Right cardiac atrium (tissue), 5 donors: Measurements from ENCODE around the gene GPRC5C. TPM values are rescaled to one million over a fixed set of nuclear protein-coding genes. Genes with fewer than 3 reads are reported as not detected.

Experiments
- ATAC-seq, 2 donors: fragments of 200-7000 bp; cut with Tn5 transposase; one replicate each; pipeline versions ENCODE4 v1.8.0 to v1.9.1; 2020; ENCODE audit warnings: moderate library complexity in 2 of 2, mild to moderate bottlenecking in 1 of 2
- DNase-seq, 3 donors: peaks; one replicate each; pipeline ENCODE4 v3.0.0-alpha.2; 2020
- H3K27ac ChIP-seq: one replicate; pipeline ENCODE4 v1.5.1; 2013; ENCODE audit warnings: mild to moderate bottlenecking, low read length, control low read depth, moderate library complexity
- H3K27me3 ChIP-seq: one replicate; pipeline ENCODE4 v1.6.1; 2013; ENCODE audit not compliant: control insufficient read depth, insufficient read depth
- H3K4me1 ChIP-seq: one replicate; pipeline ENCODE4 v1.6.1; 2013; ENCODE audit warnings: low read length; ENCODE audit not compliant: control insufficient read depth, insufficient read depth
- H3K4me3 ChIP-seq: one replicate; pipeline ENCODE4 v1.5.1; 2013; ENCODE audit warnings: low read length, control low read depth
- H3K9me3 ChIP-seq: one replicate; pipeline ENCODE4 v1.6.1; 2013; ENCODE audit warnings: low read length; ENCODE audit not compliant: control insufficient read depth
- WGBS: extraction: QIAGEN DNeasy Blood & Tissue Kit; methylation state at CpG from one replicate; pipeline ENCODE4 v1.1.7; 2013; 5-methylcytosine and 5-hydroxymethylcytosine counted together
- intact Hi-C, 4 donors: fragments of 100-400 bp; cut with DNase I; formaldehyde crosslinking; loops; one replicate each; pipeline versions ENCODE4 v1.11.0 to v1.14.0; 2022 to 2023
- polyA plus RNA-seq: library from polyadenylated mRNA; stranded (reverse); fragments of 200-250 nt; gene quantifications from one replicate; pipeline ENCODE4 v1.2.3, GENCODE V29; 2013
- total RNA-seq, 4 donors: library from RNA; stranded (reverse); fragmentation: NEBNext Ultra II Directional; extraction: Animal tissue kit (Norgen Biotek cat#: 25700); gene quantifications; one replicate each; pipeline ENCODE4 v1.2.1, GENCODE V29; 2021
- donor health status: healthy with polysubstance abuse.
- donor health status: DM: no; HTN: yes; CAD: no.
- donor health status: DM: no; HTN: no; CAD: no.
- donor health status: DM: no; HTN: yes; CAD: no; lungs with severe emphysema.
- donor health status: DM: yes; HTN: yes; CAD: no.

The GPRC5C gene
- total and polyA plus RNA-seq, 5 donors, result 26.5 to 40.8 (median 30.4) TPM

DNA sequence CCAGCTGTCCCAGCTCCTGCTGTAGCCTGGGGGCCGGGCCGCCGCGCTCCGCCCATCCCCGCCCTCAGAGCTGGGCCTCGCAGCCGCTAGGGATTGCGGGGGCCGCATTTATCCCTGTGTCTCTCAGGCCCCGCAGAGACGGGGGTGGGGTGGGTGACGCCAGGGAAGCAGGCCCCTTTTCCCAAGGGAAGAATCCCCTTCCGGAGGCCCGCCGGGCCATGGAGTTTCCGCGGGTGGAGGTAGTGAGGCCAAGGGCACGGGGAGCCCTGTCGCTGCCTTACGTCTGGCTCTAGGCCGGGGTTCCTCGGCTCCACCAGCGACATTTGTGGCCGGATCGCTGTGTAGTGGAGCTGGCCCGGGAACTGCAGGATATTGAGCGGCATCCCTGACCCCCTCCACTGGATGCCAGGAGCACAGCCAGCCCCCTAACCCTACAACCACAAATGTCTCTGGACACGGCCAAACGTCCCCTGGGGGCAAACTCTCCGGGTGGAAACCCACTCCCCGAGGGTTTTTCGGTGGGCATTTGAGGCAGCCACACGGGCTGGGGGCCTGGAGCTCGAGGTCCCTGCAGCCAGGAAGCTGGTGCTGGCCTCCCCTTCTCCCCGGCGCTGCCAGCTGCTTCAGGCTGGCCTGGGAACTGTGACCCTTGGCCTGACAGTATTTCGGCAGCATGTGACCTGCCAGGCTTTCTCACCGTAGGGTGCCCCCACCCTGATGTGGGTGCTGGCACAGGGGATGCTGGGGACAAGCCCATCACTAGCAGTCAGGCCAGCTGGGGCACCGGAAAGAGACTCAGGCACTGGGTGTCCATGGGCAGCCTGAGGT is 22.5 kb downstream of the GPRC5C start:
- Histone ChIP-seq H3K4me1 (peaks cover 15% of the 10 kb centered on the region), H3K27me3 (no peaks in the 10 kb centered on the region), H3K4me3 (peak overlapping the region; percentile 54), H3K27ac (peak overlapping the region; percentile 80), H3K9me3 (no peaks in the 10 kb centered on the region)
- intact Hi-C loops, result loop anchor here in 2 of 4 donors (10.0 kb wide), 2 partner anchors 150 to 240 kb away; partner anchors contain the start of gene TTYH2 (in 1 of the 2)
- peak; percentile 94 to 98 (median 98) for DNase-seq
- ATAC-seq, result peak; percentile 95 to 97
- 9% methylated on average over 40 of the region's 40 CpGs for WGBS

- DNase-seq (peak; percentile 73 to 77 (median 75)), ATAC-seq (peak; percentile 6 to 68)
- WGBS, result 54% methylated on average over 15 of the region's 15 CpGs
- H3K4me3 ChIP-seq, result no peak overlapping the region
- no peaks in the 10 kb centered on the region for H3K27me3 ChIP-seq
- H3K4me1 ChIP-seq, result peaks cover 15% of the 10 kb centered on the region
- H3K9me3 ChIP-seq, result no peaks in the 10 kb centered on the region
- peak overlapping the region; percentile 80 for H3K27ac ChIP-seq
- intact Hi-C loops, result loop anchor here in 2 of 4 donors (10.0 kb wide), 2 partner anchors 150 to 240 kb away; partner anchors contain the start of gene TTYH2 (in 1 of the 2)
These were observed 23.2 kb downstream of the GPRC5C start for GRCh38 chr17:74455025-74455545.

DNA sequence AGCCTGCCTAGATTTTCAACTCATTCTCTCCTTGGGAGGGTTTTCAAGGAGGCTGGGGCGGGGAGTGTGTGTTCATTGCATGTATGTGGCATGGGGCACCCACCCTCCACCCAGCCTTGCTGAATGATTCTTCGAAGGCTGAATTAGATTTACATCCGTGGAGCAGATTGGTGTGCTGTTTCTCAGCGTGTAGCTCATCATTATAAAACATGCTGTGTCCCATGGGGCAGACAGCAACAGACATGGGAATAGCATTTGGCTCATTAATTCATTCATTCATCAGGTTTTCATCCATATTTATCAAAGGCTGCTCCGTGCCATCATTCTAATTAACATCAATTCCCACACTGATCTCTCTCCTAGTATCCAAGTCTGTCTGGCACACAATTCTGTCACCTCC is 23.9 kb downstream of the GPRC5C start:
- ATAC-seq, result no peak
- WGBS, result 90% methylated on average over 5 of the region's 5 CpGs
- H3K27ac ChIP-seq, result no peak overlapping the region
- DNase-seq, result no peak
- no peaks in the 10 kb centered on the region for H3K27me3 ChIP-seq
- H3K9me3 ChIP-seq, result no peaks in the 10 kb centered on the region
- intact Hi-C loops, result loop anchor here in 2 of 4 donors (10.0 kb wide), 2 partner anchors 151 to 241 kb away; partner anchors contain the start of gene TTYH2 (in 1 of the 2)
- H3K4me3 ChIP-seq, result no peak overlapping the region
- H3K4me1 ChIP-seq, result peaks cover 15% of the 10 kb centered on the region

- intact Hi-C loops, result loop anchor here (1.0 to 10.0 kb wide), 4 partner anchors 77 to 242 kb away; partner anchors contain the start of gene TTYH2 (in 1 of the 4)
- no peak overlapping the region for H3K27ac ChIP-seq
- no peaks in the 10 kb centered on the region for H3K27me3 ChIP-seq
- ATAC-seq (peak in 1 of 2 donors; percentile 13), DNase-seq (peak; percentile 82 to 94 (median 93))
- H3K9me3 ChIP-seq, result no peaks in the 10 kb centered on the region
- no peak overlapping the region for H3K4me3 ChIP-seq
- peaks cover 15% of the 10 kb centered on the region for H3K4me1 ChIP-seq
- 13% methylated on average over 18 of the region's 18 CpGs for WGBS
These were observed 25.4 kb downstream of the GPRC5C start for GRCh38 chr17:74457146-74457819.

DNA sequence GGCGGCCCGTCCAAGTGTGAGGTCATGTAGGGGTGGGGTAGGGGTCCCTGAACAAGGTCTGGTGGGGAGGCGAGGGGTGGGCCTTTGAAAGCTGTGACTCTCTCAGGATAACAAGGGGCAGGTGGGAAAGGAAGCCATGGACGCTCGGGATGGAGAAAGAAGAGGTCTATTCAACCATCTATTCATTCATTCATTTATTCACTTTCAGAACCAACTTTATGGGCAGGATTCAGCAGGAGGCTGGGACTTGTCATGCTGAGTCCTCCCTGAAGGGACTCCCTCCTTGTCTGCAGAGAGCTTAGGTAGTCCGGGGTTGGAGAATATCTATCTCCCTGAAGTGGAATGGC is 25.9 kb downstream of the GPRC5C start:
- intact Hi-C loops, result loop anchor here (1.0 to 10.0 kb wide), 5 partner anchors 77 to 243 kb away; partner anchors contain the start of gene TTYH2 (in 1 of the 4)
- Histone ChIP-seq H3K4me3 (no peak overlapping the region), H3K4me1 (peaks cover 13% of the 10 kb centered on the region), H3K27ac (no peak overlapping the region), H3K9me3 (no peaks in the 10 kb centered on the region), H3K27me3 (no peaks in the 10 kb centered on the region)
- DNase-seq (no peak), ATAC-seq (no peak)
- 35% methylated on average over 6 of the region's 6 CpGs for WGBS

DNA sequence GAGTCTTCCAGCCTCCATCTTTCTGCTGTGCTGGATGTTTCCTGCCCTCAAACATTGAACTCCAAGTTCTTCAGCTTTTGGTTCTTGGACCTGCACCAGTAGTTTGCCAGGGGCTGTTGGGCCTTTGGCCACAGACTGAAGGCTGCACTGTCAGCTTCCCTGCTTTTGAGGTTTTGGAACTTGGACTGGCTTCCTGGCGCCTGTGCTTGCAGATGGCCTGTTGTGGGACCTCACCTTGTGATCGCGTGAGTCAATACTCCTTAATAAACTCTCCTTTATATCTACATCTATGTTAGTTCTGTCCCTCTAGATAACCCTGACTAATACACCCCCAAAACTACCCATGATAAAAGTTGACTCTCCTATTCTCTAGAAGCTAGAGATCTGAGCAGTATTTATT is 26.9 kb downstream of the GPRC5C start:
- no peaks in the 10 kb centered on the region for H3K9me3 ChIP-seq
- 69% methylated on average over 3 of the region's 3 CpGs for WGBS
- ATAC-seq, result no peak

GRCh38 chr17:74459622-74460021 is 27.7 kb downstream of the GPRC5C start:
- intact Hi-C loops, result loop anchor here in 2 of 4 donors (2.0 to 10.0 kb wide), 3 partner anchors 81 to 245 kb away; partner anchors contain the start of gene TTYH2 (in 1 of the 2)
- Histone ChIP-seq H3K9me3 (no peaks in the 10 kb centered on the region), H3K4me1 (peaks cover 5% of the 10 kb centered on the region), H3K4me3 (no peak overlapping the region), H3K27ac (no peak overlapping the region), H3K27me3 (no peaks in the 10 kb centered on the region)
- ATAC-seq, result no peak
- DNase-seq, result no peak
- 69% methylated on average over 7 of the region's 7 CpGs for WGBS

More for the DNA sequence above, 26.9 kb downstream of the GPRC5C start:
- H3K27ac ChIP-seq, result no peak overlapping the region
- no peak for DNase-seq
- H3K4me1 ChIP-seq, result peaks cover 5% of the 10 kb centered on the region
- H3K4me3 ChIP-seq, result no peak overlapping the region
- no peaks in the 10 kb centered on the region for H3K27me3 ChIP-seq
- intact Hi-C loops, result loop anchor here in 2 of 4 donors (2.0 to 10.0 kb wide), 3 partner anchors 80 to 244 kb away; partner anchors contain the start of gene TTYH2 (in 1 of the 2)

- Histone ChIP-seq H3K27ac (no peak overlapping the region), H3K27me3 (no peaks in the 10 kb centered on the region), H3K9me3 (no peaks in the 10 kb centered on the region), H3K4me3 (no peak overlapping the region), H3K4me1 (no peaks in the 10 kb centered on the region)
- DNase-seq (no peak), ATAC-seq (no peak)
- WGBS, result 64% methylated on average over 2 of the region's 2 CpGs
- intact Hi-C loops, result no loop called here
These were observed 28.4 kb downstream of the GPRC5C start for GRCh38 chr17:74460241-74460640.

DNA sequence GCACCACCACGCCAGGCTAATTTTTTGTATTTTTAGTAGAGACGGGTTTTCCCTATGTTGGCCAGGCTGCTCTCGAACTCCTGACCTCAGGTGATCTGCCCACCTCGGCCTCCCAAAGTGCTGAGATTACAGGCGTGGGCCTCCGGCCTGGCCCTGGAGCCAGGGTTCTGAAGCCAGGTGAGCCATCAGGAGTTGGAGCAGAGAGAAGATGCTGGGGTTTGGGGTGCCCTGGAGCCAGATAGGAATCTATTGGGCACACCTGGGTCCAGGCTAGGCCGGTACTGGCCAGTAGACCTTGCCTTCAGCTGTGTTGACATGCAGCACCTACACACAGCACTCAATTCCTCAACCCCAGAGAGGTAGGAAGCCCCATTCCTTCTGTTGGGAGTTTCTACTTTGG is 29.1 kb downstream of the GPRC5C start:
- ATAC-seq, result no peak
- Histone ChIP-seq H3K27me3 (no peaks in the 10 kb centered on the region), H3K4me3 (no peak overlapping the region), H3K27ac (no peak overlapping the region), H3K4me1 (no peaks in the 10 kb centered on the region), H3K9me3 (no peaks in the 10 kb centered on the region)
- WGBS, result 95% methylated on average over 7 of the region's 7 CpGs
- DNase-seq, result no peak
- intact Hi-C loops, result no loop called here

DNA sequence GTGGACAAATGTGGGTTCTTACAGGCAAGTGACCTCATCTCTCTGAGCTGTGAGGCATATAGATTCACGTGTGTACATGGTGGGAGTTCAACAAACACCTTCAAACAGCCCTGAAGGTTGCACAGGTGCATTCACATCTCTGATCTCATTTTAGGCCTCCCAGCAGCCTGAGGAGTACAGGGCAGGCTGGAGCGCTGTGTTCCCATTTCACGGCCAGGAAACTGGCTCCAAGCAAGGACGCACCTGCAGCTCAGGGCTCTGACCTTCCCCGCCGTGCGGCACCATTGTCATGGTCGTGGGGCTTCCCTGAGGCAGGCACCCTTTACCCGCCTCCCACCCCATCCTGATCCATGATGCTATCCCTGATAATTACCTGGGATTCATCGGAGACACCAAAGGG is 29.7 kb downstream of the GPRC5C start:
- WGBS, result 83% methylated on average over 10 of the region's 10 CpGs
- intact Hi-C loops, result no loop called here

More for the DNA sequence above, 29.7 kb downstream of the GPRC5C start:
- Histone ChIP-seq H3K9me3 (no peaks in the 10 kb centered on the region), H3K4me3 (no peak overlapping the region), H3K27ac (no peak overlapping the region), H3K4me1 (no peaks in the 10 kb centered on the region), H3K27me3 (no peaks in the 10 kb centered on the region)
- ATAC-seq (no peak), DNase-seq (no peak)
